ENCODE measurements around the gene ZBED4. TPM values are rescaled to one million over a fixed set of nuclear protein-coding genes. Genes with fewer than 3 reads are reported as not detected.

Gene ZBED4
- total RNA-seq, 1 experiment from 2014 or later: 23.0 TPM

DNA sequence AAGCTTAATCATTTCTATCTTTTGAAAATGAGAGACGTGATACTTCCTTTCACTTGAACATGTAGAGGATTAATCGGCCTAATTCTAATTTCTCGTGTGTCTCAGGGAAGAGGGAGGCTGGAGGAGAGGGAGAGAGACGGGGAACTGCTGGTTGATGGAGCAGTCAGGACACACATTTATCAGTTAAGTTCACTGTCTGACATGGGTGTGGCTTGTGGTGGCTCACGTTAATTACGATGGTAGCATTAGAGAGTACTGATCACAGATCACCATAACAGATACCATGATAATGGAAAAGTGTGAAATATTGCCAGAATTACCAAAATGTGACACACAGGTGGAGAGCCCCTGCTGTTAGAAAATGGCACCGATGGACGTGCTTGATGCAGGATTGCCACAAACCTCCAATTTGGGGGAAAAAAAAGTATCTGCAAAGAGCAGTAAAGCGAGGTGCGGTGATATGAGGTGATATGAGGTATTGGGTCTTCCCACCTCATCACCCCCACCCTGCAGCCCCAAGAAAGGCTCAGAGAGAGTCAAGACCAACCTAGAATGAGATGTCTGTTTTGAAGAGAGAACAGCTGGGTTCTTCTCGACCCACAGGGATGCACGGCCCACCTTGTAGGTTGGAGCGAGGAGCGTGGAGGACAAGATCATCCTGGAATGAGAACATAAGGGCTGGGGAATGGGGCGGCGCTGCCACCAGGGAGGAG, 19.7 kb downstream of the ZBED4 start:
- H3K9ac ChIP-seq (ENCODE audit: extremely low read depth, insufficient read length, low read length): no peak overlapping the region
- Mint-ChIP-seq H3K9me3 (peaks cover 30 to 34% of the 10 kb centered on the region in 2 experiments), H3K36me3 (ENCODE audit: insufficient read depth in 1 of 3, low read depth in 3 of 3) (peaks cover 45 to 60% (median 46%) of the 10 kb centered on the region in 3 experiments), H3K4me1 (no peaks in the 10 kb centered on the region), H3K4me3 (no peak overlapping the region), H3K27ac (peak overlapping the region; percentile 12 to 81 (median 35); a peak in 4 of 7 replicates), H3K27me3 (ENCODE audit: low read depth) (no peaks in the 10 kb centered on the region)
- H2BK12ac ChIP-seq (ENCODE audit: insufficient read length, low read depth, low read length): no peak overlapping the region
- no peak overlapping the region for H3T11ph ChIP-seq (ENCODE audit: low read length)
- no peak overlapping the region for H3K14ac ChIP-seq (ENCODE audit: insufficient read depth, low read length)
- no peaks in the 10 kb centered on the region for H3K23me2 ChIP-seq (ENCODE audit: insufficient read length, low read depth, low read length, poor library complexity, severe bottlenecking)
- H3K4ac ChIP-seq (ENCODE audit: low read depth, low read length): no peak overlapping the region
- H4K8ac ChIP-seq (replicated peaks; ENCODE audit: insufficient read length, low read depth, low read length): no peak overlapping the region
- no peak overlapping the region for H3K4me2 ChIP-seq (ENCODE audit: insufficient read depth, insufficient read length, low read length)
- no peak overlapping the region for H2AFZ ChIP-seq (ENCODE audit: low read length)
- no peak for TF ChIP-seq CTCF (conservative IDR thresholded peaks at IDR 0.05)
- H4K20me1 ChIP-seq (ENCODE audit: control insufficient read depth, insufficient read depth, insufficient read length): no peaks in the 10 kb centered on the region
- H3K9me3 ChIP-seq (ENCODE audit: control insufficient read depth, low read depth, low read length): peaks cover 4% of the 10 kb centered on the region
- H3K27ac ChIP-seq (ENCODE audit: insufficient read length, low read depth, low read length): no peak overlapping the region
- no peaks in the 10 kb centered on the region for H3K27me3 ChIP-seq (ENCODE audit: insufficient read depth, low read length)
- H3K18ac ChIP-seq (ENCODE audit: insufficient read length, low read depth, low read length): no peak overlapping the region
- H2BK5ac ChIP-seq (ENCODE audit: insufficient read length, low read length): no peak overlapping the region
- WGBS (ENCODE audit: extremely low coverage, insufficient read length, low lambda C conversion rate): no CpG with 5 or more reads among the region's 16 CpGs
- H4K91ac ChIP-seq (ENCODE audit: insufficient read length, low read depth, low read length): no peak overlapping the region
- H3K79me1 ChIP-seq (ENCODE audit: insufficient read depth, low read depth, low read length, poor library complexity, severe bottlenecking): peaks cover 22% of the 10 kb centered on the region
- DNase-seq: no peak
- H3K79me2 ChIP-seq (ENCODE audit: insufficient read depth, low read length): peaks cover 10% of the 10 kb centered on the region; the same call in 1 of the 2 replicates
- no peak overlapping the region for H4K5ac ChIP-seq (ENCODE audit: insufficient read length, low read depth, low read length)
- no peak overlapping the region for H2BK15ac ChIP-seq (ENCODE audit: low read depth, low read length)
- H3K56ac ChIP-seq (ENCODE audit: insufficient read length, low read depth, low read length): no peak overlapping the region
- no peak overlapping the region for H2BK20ac ChIP-seq (ENCODE audit: low read depth, low read length, poor library complexity, severe bottlenecking)
- no peak overlapping the region for H2AK5ac ChIP-seq (ENCODE audit: insufficient read length, low read length)
- H3K4me1 ChIP-seq (ENCODE audit: insufficient read depth, low read length): no peaks in the 10 kb centered on the region
- no peak overlapping the region for H2BK120ac ChIP-seq (ENCODE audit: low read depth, low read length, poor library complexity, severe bottlenecking)
- H3K23ac ChIP-seq (ENCODE audit: insufficient read length, low read depth, low read length): no peak overlapping the region

Measured in H9 (cell line).